Neural cell (in vitro differentiated cells): Measurements from ENCODE around the gene ADARB2.

Source experiments
- CTCF ChIP-seq: fragments of 450-650 bp; IDR thresholded peaks from 2 replicates; pipeline ENCODE4 v1.5.1; 2014; ENCODE audit warnings: antibody characterized with exemption, mild to moderate bottlenecking, moderate library complexity; ENCODE audit not compliant: poor library complexity, severe bottlenecking
- EZH2 ChIP-seq: fragments of 200-600, 300-800 bp; shearing (Covaris generic), sonication (generic); IDR thresholded peaks from 2 replicates; pipeline ENCODE4 v1.6.1; 2014; ENCODE audit warnings: antibody characterized with exemption, low read length, borderline replicate concordance, mild to moderate bottlenecking; ENCODE audit not compliant: insufficient read depth, poor library complexity, severe bottlenecking
- POLR2AphosphoS5 ChIP-seq: IDR thresholded peaks from 2 replicates; pipeline ENCODE4 v1.6.1; 2012

- no peak for TF ChIP-seq CTCF
- TF ChIP-seq POLR2AphosphoS5, result no peak
- TF ChIP-seq EZH2, result no peak
These were observed 272.4 kb downstream of the ADARB2 start for GRCh38 chr10:1464881-1465417.
